A549 (cell line): ENCODE results near the gene GPR171. TPM values are rescaled to one million over a fixed set of nuclear protein-coding genes. Genes with fewer than 3 reads are reported as not detected.
A peak's percentile ranks its signal among the peaks of the same experiment; 100 is the strongest.

Source experiments
- ATAC-seq, 2 experiments: fragments of 200-7000 bp in 1 of 2; fragments of >200 bp in 1 of 2; cut with Nextera tagmentation in 1 of 2; cut with Tn5 transposase in 1 of 2; 3 replicates each; pipeline versions ENCODE4 v1.8.0 to v1.9.1; 2018 to 2020; ENCODE audit warnings: mild to moderate bottlenecking in 1 of 2, moderate library complexity in 1 of 2
- CTCF ChIA-PET: fragments of 300-600 bp; sonication (Branson Sonifier 250); formaldehyde crosslinking; extraction: SDS; loops from one replicate; lab custom pipeline; 2021; ENCODE audit warnings: antibody characterized with exemption, inconsistent platforms; lab: Yijun Ruan, JAX
- POLR2A ChIA-PET: fragments of 350-600 bp; formaldehyde crosslinking; extraction: SDS; loops from one replicate; lab custom pipeline; 2021; ENCODE audit warnings: antibody characterized with exemption, inconsistent platforms; lab: Yijun Ruan, JAX
- DNase-seq, 2 experiments: peaks; one replicate each; pipeline versions ENCODE4 v3.0.0 to v3.0.0-alpha.2; 2011 to 2016; ENCODE audit warnings: low read depth in 1 of 2, low spot score in 1 of 2
- FAIRE-seq: peaks from 2 replicates; lab custom pipeline; 2011; peaks lifted over from hg19 to GRCh38; lab: Jason Lieb, UNC
- H3K27ac ChIP-seq, 2 experiments: fragments of >200 bp; sonication (Bioruptor Twin); formaldehyde crosslinking; 3 replicates each; pipeline ENCODE4 v1.5.1; 2016 to 2017
- H3K4me1 ChIP-seq: fragments of >200 bp; sonication (Bioruptor Twin); formaldehyde crosslinking; 3 replicates; pipeline ENCODE4 v1.6.1; 2016
- H3K4me2 ChIP-seq: fragments of >200 bp; sonication (Bioruptor Twin); formaldehyde crosslinking; 3 replicates; pipeline ENCODE4 v1.6.1; 2016
- H3K4me3 ChIP-seq: fragments of >200 bp; sonication (Bioruptor Twin); formaldehyde crosslinking; 3 replicates; pipeline ENCODE4 v1.5.1; 2016
- H3K9me3 ChIP-seq: fragments of >200 bp; sonication (Bioruptor Twin); formaldehyde crosslinking; 3 replicates; pipeline ENCODE4 v1.6.1; 2016
- BHLHE40 ChIP-seq: IDR thresholded peaks from 2 replicates; pipeline ENCODE4 v1.6.1; 2012; ENCODE audit warnings: low read depth, low read length, inconsistent platforms
- CBX8 ChIP-seq: fragments of 200-600 bp; sonication (generic); IDR thresholded peaks from 2 replicates; pipeline ENCODE4 v1.6.1; 2016
- CHD2 ChIP-seq: fragments of 150-350 bp; IDR thresholded peaks from 2 replicates; pipeline ENCODE4 v1.6.1; 2014; ENCODE audit warnings: low read length; ENCODE audit not compliant: partially characterized antibody
- CHD4 ChIP-seq: fragments of 200-600 bp; sonication (generic); IDR thresholded peaks from 2 replicates; pipeline ENCODE4 v1.6.1; 2016; ENCODE audit warnings: antibody characterized with exemption, mild to moderate bottlenecking, borderline replicate concordance
- CTCF ChIP-seq: fragments of >200 bp; sonication (Bioruptor Twin); formaldehyde crosslinking; IDR thresholded peaks from 3 replicates; pipeline ENCODE4 v1.5.1; 2016
- E2F6 ChIP-seq: IDR thresholded peaks from 2 replicates; pipeline ENCODE4 v1.6.1; 2012; ENCODE audit warnings: low read depth, borderline replicate concordance
- EHF ChIP-seq: fragments of 250-450 bp; sonication (Bioruptor Pico); IDR thresholded peaks from 2 replicates; pipeline ENCODE4 v1.5.0; 2020; ENCODE audit warnings: mild to moderate bottlenecking
- ESRRA ChIP-seq: fragments of 150-350 bp; IDR thresholded peaks from 2 replicates; pipeline ENCODE4 v1.6.1; 2014; ENCODE audit warnings: mild to moderate bottlenecking, low read length, borderline replicate concordance
- FOSL2 ChIP-seq, 2 experiments: fragments of 450-650 bp in 1 of 2; fragments of >200 bp in 1 of 2; sonication (Bioruptor Twin) in 1 of 2; formaldehyde crosslinking; IDR thresholded peaks; 2 replicates each; pipeline versions ENCODE4 v1.5.0 to v1.6.1; 2016 to 2020; ENCODE audit warnings: mild to moderate bottlenecking in 1 of 2, moderate library complexity in 1 of 2
- FOXS1 ChIP-seq: fragments of 250-450 bp; sonication (Bioruptor Pico); IDR thresholded peaks from 2 replicates; pipeline ENCODE4 v1.5.0; 2020; ENCODE audit warnings: mild to moderate bottlenecking, moderate library complexity
- GATA3 ChIP-seq: IDR thresholded peaks from 2 replicates; pipeline ENCODE4 v1.6.1; 2012; ENCODE audit warnings: borderline replicate concordance
- HES2 ChIP-seq: fragments of >200 bp; sonication (Bioruptor Twin); formaldehyde crosslinking; IDR thresholded peaks from 2 replicates; pipeline ENCODE4 v1.6.1; 2016
- HMGXB4 ChIP-seq: fragments of 250-450 bp; sonication (Bioruptor Pico); IDR thresholded peaks from 2 replicates; pipeline ENCODE4 v1.5.0; 2021; ENCODE audit warnings: mild to moderate bottlenecking, moderate library complexity, borderline replicate concordance
- HOXB5 ChIP-seq: fragments of 250-450 bp; sonication (Bioruptor Pico); IDR thresholded peaks from 2 replicates; pipeline ENCODE4 v1.5.0; 2020; ENCODE audit warnings: mild to moderate bottlenecking, moderate library complexity
- JUNB ChIP-seq: fragments of >200 bp; sonication (Bioruptor Twin); formaldehyde crosslinking; IDR thresholded peaks from 2 replicates; pipeline ENCODE4 v1.6.1; 2016
- MAFK ChIP-seq: fragments of 450-650 bp; IDR thresholded peaks from 2 replicates; pipeline ENCODE4 v1.6.1; 2014; ENCODE audit not compliant: partially characterized antibody
- NPAS2 ChIP-seq: fragments of 250-450 bp; sonication (Bioruptor Pico); IDR thresholded peaks from 2 replicates; pipeline ENCODE4 v1.8.0; 2022; ENCODE audit warnings: mild to moderate bottlenecking, moderate library complexity, borderline replicate concordance
- NR3C1 ChIP-seq: fragments of >200 bp; sonication (Bioruptor Twin); formaldehyde crosslinking; IDR thresholded peaks from 3 replicates; pipeline ENCODE4 v1.6.1; 2017
- PBX3 ChIP-seq: IDR thresholded peaks from 2 replicates; pipeline ENCODE4 v1.6.1; 2012
- POLR2A ChIP-seq: IDR thresholded peaks from 2 replicates; pipeline ENCODE4 v1.6.1; 2012; ENCODE audit warnings: mild to moderate bottlenecking, low read length
- POLR2AphosphoS2 ChIP-seq: conservative IDR thresholded peaks from 2 replicates; pipeline ENCODE4 v1.6.1; 2012; ENCODE audit warnings: low read length, improper control_type of control experiment, inconsistent platforms
- RAD21 ChIP-seq, 2 experiments: fragments of >200 bp in 1 of 2; sonication (Bioruptor Twin) in 1 of 2; formaldehyde crosslinking in 1 of 2; IDR thresholded peaks in 1 of 2; conservative IDR thresholded peaks in 1 of 2; 2 replicates in 1 of 2; 3 replicates in 1 of 2; pipeline ENCODE4 v1.6.1; 2012 to 2018; ENCODE audit warnings: inconsistent platforms in 1 of 2
- RARB ChIP-seq: fragments of 250-450 bp; sonication (Bioruptor Pico); IDR thresholded peaks from 2 replicates; pipeline ENCODE4 v1.8.0; 2021; ENCODE audit warnings: mild to moderate bottlenecking, moderate library complexity
- SMC3 ChIP-seq: fragments of >200 bp; sonication (Bioruptor Twin); formaldehyde crosslinking; IDR thresholded peaks from 3 replicates; pipeline ENCODE4 v1.6.1; 2018; ENCODE audit warnings: inconsistent platforms
- TP53 ChIP-seq: fragments of 250-450 bp; sonication (Bioruptor Pico); IDR thresholded peaks from 2 replicates; pipeline ENCODE4 v1.5.0; 2021; ENCODE audit warnings: mild to moderate bottlenecking, moderate library complexity
- USF2 ChIP-seq: fragments of 450-650 bp; IDR thresholded peaks from 2 replicates; pipeline ENCODE4 v1.6.1; 2014; ENCODE audit warnings: antibody characterized with exemption
- ZSCAN20 ChIP-seq: fragments of 250-450 bp; sonication (Bioruptor Pico); IDR thresholded peaks from 2 replicates; pipeline ENCODE4 v1.8.0; 2022; ENCODE audit warnings: mild to moderate bottlenecking, moderate library complexity
- WGBS: methylation state at CpG from one replicate; pipeline ENCODE4 v1.1.6; 2017; ENCODE audit errors: missing lambda C conversion rate; 5-methylcytosine and 5-hydroxymethylcytosine counted together
- polyA plus RNA-seq, 4 experiments: library from polyadenylated mRNA; depleted of rRNA in 3 of 4; stranded (reverse); fragments of >200 nt; fragmentation: RNase III in 1 of 4; extraction: RNeasy Plus Mini Kit Qiagen cat#74134 plus additional on column Dnase treatment in 1 of 4; gene quantifications; 2 replicates in 3 of 4; 3 replicates in 1 of 4; pipeline ENCODE4 v1.2.3, GENCODE V29; 2011 to 2017

The GPR171 gene
- polyA plus RNA-seq, 2 of the 4 experiments (the other 2 are of a cell fraction): not detected

- no peaks in the 10 kb centered on the region for H3K9me3 ChIP-seq
- no peak overlapping the region for H3K4me3 ChIP-seq
- no peak for FAIRE-seq
- ChIA-PET CTCF (interaction anchor here (0.8 to 2.0 kb wide), 4 partner anchors 8 to 129 kb away, joined by 3 to 10 read pairs (median 4); no protein-coding TSS in a partner anchor), POLR2A (no interaction called here)
- H3K4me2 ChIP-seq: no peak overlapping the region
- H3K4me1 ChIP-seq: no peaks in the 10 kb centered on the region
- WGBS: 72% methylated on average over 10 of the region's 10 CpGs
- no peak for DNase-seq
- no peak for TF ChIP-seq POLR2A
- TF ChIP-seq CBX8: no peak
- TF ChIP-seq CHD4: no peak
- no peak for TF ChIP-seq BHLHE40
- TF ChIP-seq EHF: no peak
- no peak for TF ChIP-seq SMC3
- no peak for TF ChIP-seq NPAS2 (CRISPR knock-in tag)
- no peak for TF ChIP-seq HOXB5 (CRISPR knock-in tag)
- no peak for TF ChIP-seq ZSCAN20 (CRISPR knock-in tag)
- no peak for TF ChIP-seq HES2
- ATAC-seq: no peak
- no peak overlapping the region for H3K27ac ChIP-seq
Measured at GRCh38 chr3:151159806-151160205, 43.2 kb downstream of the GPR171 start.

- TF ChIP-seq SMC3 (peak; percentile 42; the same call in 2 of the 3 replicates), PBX3 (no peak), CTCF (peak; percentile 67), GATA3 (no peak), NR3C1 (no peak), RAD21 (conservative IDR thresholded peaks at IDR 0.05 in 1 of 2, IDR thresholded peaks at IDR 0.05 in 1 of 2) (peak; percentile 30 to 38; a peak in 3 of 5 replicates), ESRRA (no peak), FOXS1 (no peak)
- TF ChIP-seq, all 56 proteins: peak for 3
- DNase-seq (peak; percentile 62 to 74), ATAC-seq (peak; percentile 86 to 93), FAIRE-seq (peak; percentile 28)
- Histone ChIP-seq H3K4me2 (no peak overlapping the region), H3K4me1 (no peaks in the 10 kb centered on the region), H3K9me3 (no peaks in the 10 kb centered on the region), H3K4me3 (no peak overlapping the region), H3K27ac (no peak overlapping the region)
- WGBS: 33% methylated on average over 3 of the region's 3 CpGs
- POLR2A ChIA-PET: interaction anchor here (0.5 to 0.6 kb wide), 2 partner anchors 74 to 172 kb away, joined by 3 to 6 read pairs; no protein-coding TSS in a partner anchor
- CTCF ChIA-PET: interaction anchor here (0.7 to 2.3 kb wide), 15 partner anchors 11 to 1417 kb away, joined by 3 to 18 read pairs (median 5); no protein-coding TSS in a partner anchor
Measured at GRCh38 chr3:151156618-151157216, 46.3 kb downstream of the GPR171 start.

GRCh38 chr3:151155409-151156128 is 47.4 kb downstream of the GPR171 start:
- Histone ChIP-seq H3K4me3 (no peak overlapping the region), H3K4me1 (no peaks in the 10 kb centered on the region), H3K9me3 (no peaks in the 10 kb centered on the region), H3K4me2 (no peak overlapping the region), H3K27ac (no peak overlapping the region)
- no peak for FAIRE-seq
- ATAC-seq: no peak
- WGBS: 63% methylated on average over 8 of the region's 8 CpGs
- CTCF ChIA-PET: interaction anchor here (0.8 to 2.3 kb wide), 11 partner anchors 10 to 1418 kb away, joined by 3 to 18 read pairs (median 4); no protein-coding TSS in a partner anchor
- POLR2A ChIA-PET: no interaction called here
- DNase-seq: no peak
- TF ChIP-seq POLR2AphosphoS2 (no peak), POLR2A (no peak), RARB (CRISPR knock-in tag) (no peak), GATA3 (no peak), E2F6 (no peak), JUNB (no peak), USF2 (no peak), EHF (no peak), FOSL2 (IDR thresholded peaks at IDR 0.05) (no peak), FOSL2 (CRISPR knock-in tag; IDR thresholded peaks at IDR 0.05) (no peak), TP53 (CRISPR knock-in tag) (no peak), HMGXB4 (no peak), MAFK (no peak), CHD2 (no peak)
